ENCODE data around the gene CACFD1.

CACFD1 gene

GRCh38 chr9:133459476-133460404 is at the start of gene CACFD1:
Gene CACFD1 (plus strand): TSS chr9:133459978. CDS start chr9:133460067, 89 bp downstream.
- H3K27ac ChIP-seq (ENCODE audit: extremely low read depth, low read depth, low read length), result peak within 1 kb of the TSS; percentile 92
- POLR2A ChIA-PET, result interaction anchor here (0.5 to 2.0 kb wide), 35 partner anchors 9 to 429 kb away, joined by 3 to 28 read pairs (median 5); partner anchors contain the start of genes ADAMTS13, GTF3C5, MED22 and REXO4
- CTCF ChIA-PET, result interaction anchor here (0.5 to 1.9 kb wide), 13 partner anchors 8 to 526 kb away, joined by 3 to 5 read pairs (median 3); no protein-coding TSS in a partner anchor
- H3K4me1 ChIP-seq (ENCODE audit: control insufficient read depth, insufficient read depth, low read length), result no peaks in the 10 kb centered on the region
- H3K4me3 ChIP-seq (ENCODE audit: low read depth, low read length), result peak within 1 kb of the TSS; percentile 86
- H3K36me3 ChIP-seq (ENCODE audit: control insufficient read depth in 2 of 2, insufficient read depth in 1 of 2, low read length in 2 of 2), result peaks cover 0 to 8% of the 10 kb centered on the region in 2 experiments; a peak in 1 of 3 replicates
- no peaks in the 10 kb centered on the region for H3K9me3 ChIP-seq (ENCODE audit: control insufficient read depth, insufficient read depth, low read depth, low read length)
- no peak; the same call in 1 of the 2 replicates for TF ChIP-seq KLF7 (tag by site-specific recombination; IDR thresholded peaks at IDR 0.05; ENCODE audit: borderline replicate concordance)
- TF ChIP-seq OSR2 (tag by site-specific recombination; IDR thresholded peaks at IDR 0.05), result no peak
- no peak for TF ChIP-seq ZBTB11 (tag by site-specific recombination; conservative IDR thresholded peaks at IDR 0.05; ENCODE audit: low read depth)
- TF ChIP-seq SCRT2 (tag by site-specific recombination; IDR thresholded peaks at IDR 0.05), result no peak
- peak; percentile 32; the same call in 1 of the 2 replicates for TF ChIP-seq ZXDB (tag by site-specific recombination; IDR thresholded peaks at IDR 0.05)
- TF ChIP-seq ZNF529 (tag by site-specific recombination; IDR thresholded peaks at IDR 0.05; ENCODE audit: insufficient replicate concordance), result no peak
- no peak for TF ChIP-seq ZNF138 (tag by site-specific recombination; IDR thresholded peaks at IDR 0.05; ENCODE audit: borderline replicate concordance)
- peak; percentile 71 for TF ChIP-seq KLF10 (tag by site-specific recombination; IDR thresholded peaks at IDR 0.05)
- no peak for TF ChIP-seq ZNF341 (tag by site-specific recombination; IDR thresholded peaks at IDR 0.05; ENCODE audit: low read depth)
- TF ChIP-seq ZNF488 (tag by site-specific recombination; IDR thresholded peaks at IDR 0.05), result no peak
- no peak for TF ChIP-seq ZNF19 (tag by site-specific recombination; IDR thresholded peaks at IDR 0.05; ENCODE audit: low read depth)
- 0 out of 2 replicates have a peak, but pooled peaks have one; percentile 16 for TF ChIP-seq ZNF692 (tag by site-specific recombination; IDR thresholded peaks at IDR 0.05)
- TF ChIP-seq PATZ1 (tag by site-specific recombination; IDR thresholded peaks at IDR 0.05), result peak; percentile 82
- no peak for TF ChIP-seq ZNF433 (tag by site-specific recombination; IDR thresholded peaks at IDR 0.05; ENCODE audit: low read depth)
- no peak for TF ChIP-seq ZNF513 (tag by site-specific recombination; IDR thresholded peaks at IDR 0.05)
- peak; percentile 62 for TF ChIP-seq SP7 (tag by site-specific recombination; IDR thresholded peaks at IDR 0.05)
- no peak for TF ChIP-seq ZNF394 (tag by site-specific recombination; IDR thresholded peaks at IDR 0.05; ENCODE audit: borderline replicate concordance)
- TF ChIP-seq ZNF221 (tag by site-specific recombination; IDR thresholded peaks at IDR 0.05; ENCODE audit: borderline replicate concordance), result no peak
- TF ChIP-seq ATF2 (tag by site-specific recombination; IDR thresholded peaks at IDR 0.05; ENCODE audit: low read depth), result no peak
- no peak for TF ChIP-seq GLI4 (tag by site-specific recombination; IDR thresholded peaks at IDR 0.05)
- peak; percentile 85 for TF ChIP-seq ZNF561 (tag by site-specific recombination; IDR thresholded peaks at IDR 0.05; ENCODE audit: borderline replicate concordance)
- TF ChIP-seq ZNF777 (tag by site-specific recombination; IDR thresholded peaks at IDR 0.05; ENCODE audit: borderline replicate concordance), result peak; percentile 99
- TF ChIP-seq ZNF2 (tag by site-specific recombination; IDR thresholded peaks at IDR 0.05), result peak; percentile 79
- no peak for TF ChIP-seq EGR2 (tag by site-specific recombination; IDR thresholded peaks at IDR 0.05; ENCODE audit: low read depth)
- peak; percentile 97 for TF ChIP-seq ZBTB8A (tag by site-specific recombination; IDR thresholded peaks at IDR 0.05)
